Pancreas (tissue), 10 donors: ENCODE results near the gene PCDHGA12. TPM values are rescaled to one million over a fixed set of nuclear protein-coding genes. Genes with fewer than 3 reads are reported as not detected.
A peak's percentile ranks its signal among the peaks of the same experiment; 100 is the strongest.
"Not testable (repeated sequence)": the region's sequence is repeated elsewhere in the genome, so short reads cannot be mapped to it uniquely, and the experiment has no call there.

Experiments
- ATAC-seq, 4 donors: fragments of 200-7000 bp; cut with Tn5 transposase; one replicate each; pipeline versions ENCODE4 v1.8.0 to v1.9.1; 2020; ENCODE audit warnings: mild to moderate bottlenecking in 4 of 4, moderate library complexity in 4 of 4
- DNase-seq, 6 donors: peaks; one replicate each; pipeline ENCODE4 v3.0.0-alpha.2; 2020
- FAIRE-seq: peaks from 2 replicates; lab custom pipeline; 2012; peaks lifted over from hg19 to GRCh38; lab: Jason Lieb, UNC
- H3K27ac ChIP-seq, 4 donors: fragments of 200-600 bp; sonication (generic); 1 replicate in 3 of 4; 2 replicates in 1 of 4; pipeline versions ENCODE4 v1.5.0 to v1.8.0; 2020
- H3K27me3 ChIP-seq, 4 donors: fragments of 200-600 bp; one replicate each; pipeline ENCODE4 v1.8.0; 2021
- H3K36me3 ChIP-seq, 3 donors: fragments of 200-600 bp; sonication (generic) in 1 of 3; one replicate each; pipeline versions ENCODE4 v1.5.0 to v1.8.0; 2020 to 2021
- H3K4me1 ChIP-seq, 3 donors: fragments of 200-600 bp; one replicate each; pipeline ENCODE4 v1.8.0; 2021
- H3K4me3 ChIP-seq, 4 donors: fragments of 200-600 bp; sonication (generic) in 2 of 4; one replicate each; pipeline versions ENCODE4 v1.5.0 to v1.8.0; 2020 to 2021
- H3K9me3 ChIP-seq, 4 donors: fragments of 200-600 bp; one replicate each; pipeline ENCODE4 v1.8.0; 2021
- WGBS, 2 donors: extraction: QIAGEN DNeasy Blood & Tissue Kit; methylation state at CpG; one replicate each; pipeline ENCODE4 v1.1.7; 2013; 5-methylcytosine and 5-hydroxymethylcytosine counted together
- intact Hi-C, 3 donors: fragments of 100-400 bp; cut with DNase I; formaldehyde crosslinking; loops; one replicate each; pipeline versions ENCODE4 v1.11.1 to v1.14.2; 2022
- polyA plus RNA-seq, 2 donors: library from polyadenylated mRNA; stranded (reverse); fragments of 200-250 nt; gene quantifications; one replicate each; pipeline ENCODE4 v1.2.3, GENCODE V29; 2013
- total RNA-seq, 6 donors: library from RNA; stranded (reverse); fragmentation: NEBNext Ultra II Directional in 4 of 6; extraction: Animal tissue kit (Norgen Biotek cat#: 25700) in 4 of 6; gene quantifications; one replicate each; pipeline versions ENCODE4 v1.2.1 to v1.2.4, GENCODE V29; 2021 to 2023
- TF ChIP-seq, protein P1 (sequence below), 4 donors: fragments of 200-600 bp; sonication (generic) in 3 of 4; IDR thresholded peaks; one replicate each; pipeline versions ENCODE4 v1.5.0 to v1.8.0; 2021; ENCODE audit warnings: antibody characterized with exemption in 4 of 4
- donor health status: healthy with polysubstance abuse.
- donor health status: DM: no; HTN: no; CAD: no; lungs with moderate emphysema.
- donor health status: DM: no; HTN: no; CAD: no.
- donor health status: control.
- donor health status: control.
- donor health status: Bipolar disorder and iron deficiency.
- donor health status: DM: yes; HTN: yes; CAD: no.
- donor health status: DM: no; HTN: no; CAD: no.
- donor health status: DM: no; HTN: no; CAD: no.
- donor health status: DM: yes; HTN: yes; CAD: no.

The PCDHGA12 gene
- total and polyA plus RNA-seq, 8 donors: 0.33 to 2.3 (median 1.4) TPM

DNA sequence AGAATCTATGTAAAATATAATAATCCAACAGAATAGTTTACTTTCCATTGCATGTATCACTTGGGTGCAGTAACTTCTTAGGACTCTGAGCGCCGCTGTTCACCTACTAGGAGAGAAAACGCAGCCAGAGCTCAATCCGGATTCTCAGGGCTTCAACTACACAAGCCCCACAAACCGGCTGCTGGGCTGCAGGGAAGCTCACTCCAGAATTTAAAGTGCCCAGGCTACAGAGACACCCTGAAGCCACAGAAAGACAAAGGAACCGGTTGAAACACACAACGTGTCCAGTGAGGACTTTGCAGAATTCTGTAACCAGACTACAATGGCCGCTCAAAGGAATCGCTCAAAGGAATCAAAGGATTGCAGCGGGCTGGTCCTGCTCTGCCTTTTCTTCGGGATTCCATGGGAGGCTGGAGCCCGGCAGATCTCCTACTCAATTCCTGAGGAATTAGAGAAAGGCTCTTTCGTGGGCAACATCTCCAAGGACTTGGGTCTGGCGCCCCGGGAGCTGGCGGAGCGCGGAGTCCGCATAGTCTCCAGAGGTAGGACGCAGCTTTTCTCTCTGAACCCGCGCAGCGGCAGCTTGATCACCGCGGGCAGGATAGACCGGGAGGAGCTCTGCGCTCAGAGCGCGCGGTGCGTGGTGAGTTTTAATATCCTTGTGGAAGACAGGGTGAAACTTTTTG is 17.3 kb upstream of the PCDHGA12 start, which contains the start of gene PCDHGA10:
Gene PCDHGA10 (plus strand): TSS at position 134 of the 686 bp plus-strand sequence. CDS start 189 bp downstream, at position 323.
- FAIRE-seq (no peak), DNase-seq (peak in 1 of 6 donors; percentile 46), ATAC-seq (peak; percentile 55 to 68 (median 68))
- Histone ChIP-seq H3K27me3 (no peaks in the 10 kb centered on the region), H3K27ac (no peak within 1 kb of the TSS), H3K9me3 (peaks cover 0 to 23% (median 5%) of the 10 kb centered on the region in 4 donors), H3K4me3 (peak within 1 kb of the TSS in 1 of 4 donors; percentile 18), H3K36me3 (no peaks in the 10 kb centered on the region), H3K4me1 (no peaks in the 10 kb centered on the region)
- 20 to 27% methylated on average over 31 of the region's 31 CpGs for WGBS, 2 donors
- TF ChIP-seq, protein P1, sequence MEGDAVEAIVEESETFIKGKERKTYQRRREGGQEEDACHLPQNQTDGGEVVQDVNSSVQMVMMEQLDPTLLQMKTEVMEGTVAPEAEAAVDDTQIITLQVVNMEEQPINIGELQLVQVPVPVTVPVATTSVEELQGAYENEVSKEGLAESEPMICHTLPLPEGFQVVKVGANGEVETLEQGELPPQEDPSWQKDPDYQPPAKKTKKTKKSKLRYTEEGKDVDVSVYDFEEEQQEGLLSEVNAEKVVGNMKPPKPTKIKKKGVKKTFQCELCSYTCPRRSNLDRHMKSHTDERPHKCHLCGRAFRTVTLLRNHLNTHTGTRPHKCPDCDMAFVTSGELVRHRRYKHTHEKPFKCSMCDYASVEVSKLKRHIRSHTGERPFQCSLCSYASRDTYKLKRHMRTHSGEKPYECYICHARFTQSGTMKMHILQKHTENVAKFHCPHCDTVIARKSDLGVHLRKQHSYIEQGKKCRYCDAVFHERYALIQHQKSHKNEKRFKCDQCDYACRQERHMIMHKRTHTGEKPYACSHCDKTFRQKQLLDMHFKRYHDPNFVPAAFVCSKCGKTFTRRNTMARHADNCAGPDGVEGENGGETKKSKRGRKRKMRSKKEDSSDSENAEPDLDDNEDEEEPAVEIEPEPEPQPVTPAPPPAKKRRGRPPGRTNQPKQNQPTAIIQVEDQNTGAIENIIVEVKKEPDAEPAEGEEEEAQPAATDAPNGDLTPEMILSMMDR (IDR thresholded peaks at IDR 0.05): peak in 2 of 4 donors; percentile 13 to 17
- intact Hi-C loops: loop anchor here in 1 of 3 donors (10.0 kb wide), 1 partner anchor 112 kb away; no protein-coding TSS in a partner anchor

DNA sequence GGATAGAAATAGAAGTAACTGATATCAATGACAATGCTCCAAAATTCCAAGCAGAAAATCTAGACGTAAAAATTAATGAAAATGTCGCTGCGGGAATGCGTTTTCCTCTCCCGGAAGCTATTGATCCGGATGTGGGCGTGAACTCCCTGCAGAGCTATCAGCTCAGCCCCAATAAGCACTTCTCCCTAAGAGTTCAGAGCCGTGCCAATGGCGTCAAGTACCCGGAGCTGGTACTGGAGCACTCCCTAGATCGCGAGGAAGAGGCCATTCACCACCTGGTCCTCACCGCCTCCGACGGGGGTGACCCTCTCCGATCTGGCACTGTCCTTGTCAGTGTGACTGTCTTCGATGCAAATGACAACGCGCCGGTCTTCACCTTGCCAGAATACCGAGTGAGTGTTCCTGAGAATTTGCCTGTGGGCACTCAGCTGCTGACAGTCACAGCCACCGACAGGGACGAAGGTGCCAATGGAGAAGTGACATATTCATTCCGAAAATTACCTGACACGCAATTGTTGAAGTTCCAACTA is 16.7 kb upstream of the PCDHGA12 start:
- no peak for DNase-seq
- peaks cover 0 to 27% (median 5%) of the 10 kb centered on the region in 4 donors for H3K9me3 ChIP-seq
- H3K27me3 ChIP-seq: no peaks in the 10 kb centered on the region
- WGBS, 2 donors: 15 to 17% methylated on average over 25 of the region's 25 CpGs
- peak overlapping the region in 1 of 4 donors; percentile 18 for H3K4me3 ChIP-seq
- no peaks in the 10 kb centered on the region for H3K4me1 ChIP-seq
- ATAC-seq: peak in 1 of 4 donors; percentile 32
- no peak for FAIRE-seq
- intact Hi-C loops: loop anchor here in 1 of 3 donors (10.0 kb wide), 1 partner anchor 111 kb away; no protein-coding TSS in a partner anchor
- TF ChIP-seq, protein P1 (IDR thresholded peaks at IDR 0.05): no peak
- no peaks in the 10 kb centered on the region for H3K36me3 ChIP-seq
- no peak overlapping the region for H3K27ac ChIP-seq

DNA sequence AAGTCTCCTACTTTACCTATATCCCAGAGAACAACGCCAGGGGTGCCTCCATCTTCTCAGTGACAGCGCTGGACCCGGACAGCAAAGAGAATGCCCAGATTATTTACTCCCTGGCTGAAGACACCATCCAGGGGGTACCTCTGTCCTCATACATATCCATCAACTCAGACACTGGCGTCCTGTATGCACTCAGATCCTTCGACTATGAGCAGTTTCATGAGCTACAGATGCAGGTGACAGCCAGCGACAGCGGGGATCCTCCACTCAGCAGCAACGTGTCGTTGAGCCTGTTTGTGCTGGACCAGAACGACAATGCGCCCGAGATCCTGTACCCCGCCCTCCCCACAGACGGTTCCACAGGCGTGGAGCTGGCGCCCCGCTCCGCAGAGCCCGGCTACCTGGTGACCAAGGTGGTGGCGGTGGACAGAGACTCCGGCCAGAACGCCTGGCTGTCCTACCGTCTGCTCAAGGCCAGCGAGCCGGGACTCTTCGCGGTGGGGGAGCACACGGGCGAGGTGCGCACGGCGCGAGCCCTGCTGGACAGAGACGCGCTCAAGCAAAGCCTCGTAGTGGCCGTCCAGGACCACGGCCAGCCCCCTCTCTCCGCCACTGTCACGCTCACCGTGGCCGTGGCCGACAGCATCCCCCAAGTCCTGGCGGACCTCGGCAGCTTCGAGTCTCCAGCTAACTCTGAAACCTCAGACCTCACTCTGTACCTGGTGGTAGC is 15.6 kb upstream of the PCDHGA12 start:
- not testable (repeated sequence) for FAIRE-seq, H3K4me3 ChIP-seq, H3K27ac ChIP-seq, H3K27me3 ChIP-seq, DNase-seq, ATAC-seq, H3K4me1 ChIP-seq, H3K36me3 ChIP-seq
- peaks cover 0 to 38% (median 5%) of the 10 kb centered on the region in 4 donors for H3K9me3 ChIP-seq
- 20 to 21% methylated on average over 29 to 46 of the region's 46 CpGs for WGBS, 2 donors
- intact Hi-C loops: loop anchor here in 1 of 3 donors (10.0 kb wide), 1 partner anchor 110 kb away; no protein-coding TSS in a partner anchor

GRCh38 chr5:141415275-141415618 is 15.1 kb upstream of the PCDHGA12 start:
- H3K4me3 ChIP-seq, H3K27ac ChIP-seq, FAIRE-seq, H3K36me3 ChIP-seq, ATAC-seq, DNase-seq, H3K4me1 ChIP-seq, H3K27me3 ChIP-seq: not testable (repeated sequence)
- intact Hi-C loops: loop anchor here in 1 of 3 donors (10.0 kb wide), 1 partner anchor 110 kb away; no protein-coding TSS in a partner anchor
- H3K9me3 ChIP-seq: peaks cover 0 to 41% (median 6%) of the 10 kb centered on the region in 4 donors
- 17 to 20% methylated on average over 24 of the region's 24 CpGs for WGBS, 2 donors

GRCh38 chr5:141417494-141418172 is 12.7 kb upstream of the PCDHGA12 start, which contains the start of gene PCDHGB7:
Gene PCDHGB7 (plus strand): TSS chr5:141417677. CDS start chr5:141417860, 183 bp downstream.
- ATAC-seq: peak; percentile 80 to 95 (median 90)
- 8 to 10% methylated on average over 45 to 47 of the region's 47 CpGs for WGBS, 2 donors
- H3K4me1 ChIP-seq, H3K27me3 ChIP-seq, H3K36me3 ChIP-seq, FAIRE-seq, H3K27ac ChIP-seq: not testable (repeated sequence)
- DNase-seq: peak in 4 of 6 donors; percentile 34 to 60 (median 56)
- intact Hi-C loops: loop anchor here in 1 of 3 donors (10.0 kb wide), 1 partner anchor 107 kb away; no protein-coding TSS in a partner anchor
- H3K4me3 ChIP-seq: peak within 1 kb of the TSS in 2 of 4 donors; percentile 15 to 31
- H3K9me3 ChIP-seq: peaks cover 0 to 52% (median 12%) of the 10 kb centered on the region in 4 donors
- TF ChIP-seq, protein P1 (IDR thresholded peaks at IDR 0.05): peak in 3 of 4 donors; percentile 20 to 41 (median 34)
